ENCODE data around the gene CRACDL.
A peak's percentile ranks its signal among the peaks of the same experiment; 100 is the strongest.

The CRACDL gene

GRCh38 chr2:98959810-98960507 is 23.9 kb upstream of the CRACDL start:
- TF ChIP-seq, protein P1, sequence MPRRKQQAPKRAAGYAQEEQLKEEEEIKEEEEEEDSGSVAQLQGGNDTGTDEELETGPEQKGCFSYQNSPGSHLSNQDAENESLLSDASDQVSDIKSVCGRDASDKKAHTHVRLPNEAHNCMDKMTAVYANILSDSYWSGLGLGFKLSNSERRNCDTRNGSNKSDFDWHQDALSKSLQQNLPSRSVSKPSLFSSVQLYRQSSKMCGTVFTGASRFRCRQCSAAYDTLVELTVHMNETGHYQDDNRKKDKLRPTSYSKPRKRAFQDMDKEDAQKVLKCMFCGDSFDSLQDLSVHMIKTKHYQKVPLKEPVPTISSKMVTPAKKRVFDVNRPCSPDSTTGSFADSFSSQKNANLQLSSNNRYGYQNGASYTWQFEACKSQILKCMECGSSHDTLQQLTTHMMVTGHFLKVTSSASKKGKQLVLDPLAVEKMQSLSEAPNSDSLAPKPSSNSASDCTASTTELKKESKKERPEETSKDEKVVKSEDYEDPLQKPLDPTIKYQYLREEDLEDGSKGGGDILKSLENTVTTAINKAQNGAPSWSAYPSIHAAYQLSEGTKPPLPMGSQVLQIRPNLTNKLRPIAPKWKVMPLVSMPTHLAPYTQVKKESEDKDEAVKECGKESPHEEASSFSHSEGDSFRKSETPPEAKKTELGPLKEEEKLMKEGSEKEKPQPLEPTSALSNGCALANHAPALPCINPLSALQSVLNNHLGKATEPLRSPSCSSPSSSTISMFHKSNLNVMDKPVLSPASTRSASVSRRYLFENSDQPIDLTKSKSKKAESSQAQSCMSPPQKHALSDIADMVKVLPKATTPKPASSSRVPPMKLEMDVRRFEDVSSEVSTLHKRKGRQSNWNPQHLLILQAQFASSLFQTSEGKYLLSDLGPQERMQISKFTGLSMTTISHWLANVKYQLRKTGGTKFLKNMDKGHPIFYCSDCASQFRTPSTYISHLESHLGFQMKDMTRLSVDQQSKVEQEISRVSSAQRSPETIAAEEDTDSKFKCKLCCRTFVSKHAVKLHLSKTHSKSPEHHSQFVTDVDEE (CRISPR knock-in tag; IDR thresholded peaks at IDR 0.05), result no peak
- TF ChIP-seq TCF4 (CRISPR knock-in tag; IDR thresholded peaks at IDR 0.05; ENCODE audit: borderline replicate concordance), result peak; percentile 77; the same call in 1 of the 2 replicates
- ATAC-seq, result no peak

GRCh38 chr2:98952966-98953365 is 16.9 kb upstream of the CRACDL start:
- no peak for ATAC-seq
- TF ChIP-seq, protein P1 (CRISPR knock-in tag; IDR thresholded peaks at IDR 0.05), result no peak
- no peak for TF ChIP-seq BACH2 (CRISPR knock-in tag; IDR thresholded peaks at IDR 0.05; ENCODE audit: borderline replicate concordance)
- TF ChIP-seq TCF4 (CRISPR knock-in tag; IDR thresholded peaks at IDR 0.05; ENCODE audit: borderline replicate concordance), result no peak
- no peak for TF ChIP-seq ARNTL (CRISPR knock-in tag; IDR thresholded peaks at IDR 0.05; ENCODE audit: borderline replicate concordance, low read depth)
- no peak for TF ChIP-seq ZNF70 (CRISPR knock-in tag; IDR thresholded peaks at IDR 0.05)
- no peak for TF ChIP-seq RARB (CRISPR knock-in tag; IDR thresholded peaks at IDR 0.05)
- no peak for TF ChIP-seq ZNF8 (CRISPR knock-in tag; IDR thresholded peaks at IDR 0.05)
- TF ChIP-seq ISL1 (CRISPR knock-in tag; IDR thresholded peaks at IDR 0.05), result no peak
- no peak for TF ChIP-seq CSRNP3 (CRISPR knock-in tag; IDR thresholded peaks at IDR 0.05)

GRCh38 chr2:98948956-98949739 is 13.1 kb upstream of the CRACDL start:
- no peak for ATAC-seq
- TF ChIP-seq ZC3H10 (CRISPR knock-in tag; IDR thresholded peaks at IDR 0.05), result no peak
- no peak for TF ChIP-seq ZFP3 (CRISPR knock-in tag; IDR thresholded peaks at IDR 0.05)
- TF ChIP-seq, protein P1 (CRISPR knock-in tag; IDR thresholded peaks at IDR 0.05), result no peak
- no peak for TF ChIP-seq ISL1 (CRISPR knock-in tag; IDR thresholded peaks at IDR 0.05)
- no peak for TF ChIP-seq PPARA (CRISPR knock-in tag; IDR thresholded peaks at IDR 0.05; ENCODE audit: borderline replicate concordance)
- no peak for TF ChIP-seq ARNTL (CRISPR knock-in tag; IDR thresholded peaks at IDR 0.05; ENCODE audit: borderline replicate concordance, low read depth)
- no peak for TF ChIP-seq SNAI2 (CRISPR knock-in tag; IDR thresholded peaks at IDR 0.05)
- no peak for TF ChIP-seq GLIS3 (CRISPR knock-in tag; IDR thresholded peaks at IDR 0.05)
- no peak for TF ChIP-seq ZNF70 (CRISPR knock-in tag; IDR thresholded peaks at IDR 0.05)
- TF ChIP-seq RARB (CRISPR knock-in tag; IDR thresholded peaks at IDR 0.05), result no peak
- no peak for TF ChIP-seq TCF4 (CRISPR knock-in tag; IDR thresholded peaks at IDR 0.05; ENCODE audit: borderline replicate concordance)
- no peak for TF ChIP-seq CSRNP3 (CRISPR knock-in tag; IDR thresholded peaks at IDR 0.05)
- TF ChIP-seq OSR1 (CRISPR knock-in tag; IDR thresholded peaks at IDR 0.05), result no peak

Data from SK-N-SH treated with all-trans-retinoic acid at 6 μM for 48 hours (cell line).